SU-DHL-6 (cell line): ENCODE measurements around the gene PDSS1.

Experiments used
- H2AFZ ChIP-seq: fragments of 200-600 bp; sonication (generic); 2 replicates; pipeline ENCODE4 v1.6.1; 2014; ENCODE audit warnings: low read depth, mild to moderate bottlenecking, moderate library complexity, mixed read lengths, antibody characterized with exemption, low read length; ENCODE audit not compliant: severe bottlenecking
- H3F3A ChIP-seq: fragments of 200-600 bp; shearing (Covaris generic); 2 replicates; pipeline ENCODE4 v1.6.0; 2016; ENCODE audit warnings: antibody characterized with exemption, mild to moderate bottlenecking; ENCODE audit not compliant: insufficient read depth
- H3K27ac ChIP-seq: fragments of 200-600 bp; sonication (generic); 2 replicates; pipeline ENCODE4 v1.5.1; 2016; ENCODE audit warnings: low read depth, mild to moderate bottlenecking, low read length, moderate library complexity, mixed read lengths
- H3K27me3 ChIP-seq: fragments of 200-600 bp; sonication (generic), shearing (Covaris generic); 2 replicates; pipeline ENCODE4 v1.6.0; 2014; ENCODE audit warnings: mild to moderate bottlenecking, low read length
- H3K36me3 ChIP-seq: fragments of 200-600 bp; sonication (generic); 2 replicates; pipeline ENCODE4 v1.6.1; 2014; ENCODE audit warnings: mild to moderate bottlenecking, low read length, mixed read lengths
- H3K4me2 ChIP-seq: fragments of 300-600, 200-600 bp; shearing (Covaris generic), sonication (generic); 2 replicates; pipeline ENCODE4 v1.6.0; 2014; ENCODE audit warnings: low read length, low read depth, mild to moderate bottlenecking; ENCODE audit not compliant: poor library complexity, severe bottlenecking
- H3K4me3 ChIP-seq: fragments of 200-600 bp; sonication (generic); 2 replicates; pipeline ENCODE4 v1.5.1; 2014; ENCODE audit warnings: antibody characterized with exemption, low read length, mild to moderate bottlenecking, mixed read lengths; ENCODE audit not compliant: insufficient read depth, poor library complexity, severe bottlenecking
- H3K79me2 ChIP-seq: fragments of 200-600 bp; sonication (generic); 2 replicates; pipeline ENCODE4 v1.6.1; 2014; ENCODE audit warnings: mild to moderate bottlenecking, low read length, moderate library complexity; ENCODE audit not compliant: insufficient read depth
- H3K9ac ChIP-seq: fragments of 200-600 bp; sonication (generic); 2 replicates; pipeline ENCODE4 v1.7.0; 2014; ENCODE audit warnings: mild to moderate bottlenecking, low read length
- H3K9me2 ChIP-seq: fragments of 200-600 bp; sonication (generic); replicated peaks from 2 replicates; pipeline ENCODE4 v1.6.1; 2014; ENCODE audit warnings: low read length; ENCODE audit not compliant: insufficient read depth
- H3K9me3 ChIP-seq: fragments of 200-600 bp; sonication (generic); 2 replicates; pipeline ENCODE4 v1.6.1; 2014; ENCODE audit warnings: low read length, mixed read lengths; ENCODE audit not compliant: insufficient read depth
- H4K20me1 ChIP-seq: fragments of 200-600 bp; sonication (generic); 2 replicates; pipeline ENCODE4 v1.6.1; 2014; ENCODE audit warnings: low read depth, mild to moderate bottlenecking, antibody characterized with exemption, low read length, moderate library complexity, mixed read lengths
- CTCF ChIP-seq: fragments of 200-600 bp; sonication (generic); IDR thresholded peaks from one replicate; pipeline ENCODE4 v1.5.1; 2017; ENCODE audit warnings: antibody characterized with exemption, mild to moderate bottlenecking, low read length, moderate library complexity; ENCODE audit not compliant: insufficient read depth, poor library complexity, severe bottlenecking
- EZH2phosphoT487 ChIP-seq: fragments of 200-600 bp; sonication (generic), shearing (Covaris generic); conservative IDR thresholded peaks from 2 replicates; pipeline ENCODE4 v1.6.1; 2018; ENCODE audit warnings: mild to moderate bottlenecking, antibody characterized with exemption, low read length, moderate library complexity, mixed read lengths

Gene PDSS1

GRCh38 chr10:26653004-26653403, 44.5 kb upstream of the PDSS1 start:
- no peaks in the 10 kb centered on the region for H3K9me3 ChIP-seq
- no peak overlapping the region for H3K4me2 ChIP-seq
- no peaks in the 10 kb centered on the region for H3K27me3 ChIP-seq
- no peaks in the 10 kb centered on the region for H4K20me1 ChIP-seq
- H3K36me3 ChIP-seq = no peaks in the 10 kb centered on the region
- no peak overlapping the region for H3K27ac ChIP-seq
- no peaks in the 10 kb centered on the region for H3K79me2 ChIP-seq
- TF ChIP-seq EZH2phosphoT487 (no peak), CTCF (no peak)
- H3K9ac ChIP-seq = no peak overlapping the region
- no peak overlapping the region for H3K4me3 ChIP-seq
- no peaks in the 10 kb centered on the region for H3K9me2 ChIP-seq
- H3F3A ChIP-seq = no peaks in the 10 kb centered on the region
- H2AFZ ChIP-seq = no peak overlapping the region

GRCh38 chr10:26655746-26656145, 41.8 kb upstream of the PDSS1 start:
- Histone ChIP-seq H3K27ac (no peak overlapping the region), H3K36me3 (no peaks in the 10 kb centered on the region), H2AFZ (no peak overlapping the region), H3K9me2 (no peaks in the 10 kb centered on the region), H3F3A (no peaks in the 10 kb centered on the region), H3K9ac (no peak overlapping the region), H3K4me3 (no peak overlapping the region), H3K4me2 (no peak overlapping the region), H4K20me1 (no peaks in the 10 kb centered on the region), H3K27me3 (no peaks in the 10 kb centered on the region), H3K9me3 (no peaks in the 10 kb centered on the region), H3K79me2 (no peaks in the 10 kb centered on the region)
- no peak for TF ChIP-seq EZH2phosphoT487
- no peak for TF ChIP-seq CTCF

GRCh38 chr10:26662864-26663263, 34.6 kb upstream of the PDSS1 start:
- Histone ChIP-seq H3K9ac (no peak overlapping the region), H3K27ac (no peak overlapping the region)

More at GRCh38 chr10:26662864-26663263, 34.6 kb upstream of the PDSS1 start:
- H3K4me3 ChIP-seq = no peak overlapping the region
- H3K27me3 ChIP-seq = no peaks in the 10 kb centered on the region
- H3K36me3 ChIP-seq = no peaks in the 10 kb centered on the region
- no peaks in the 10 kb centered on the region for H3K9me2 ChIP-seq
- H4K20me1 ChIP-seq = no peaks in the 10 kb centered on the region
- no peak overlapping the region for H3K4me2 ChIP-seq
- H3K9me3 ChIP-seq = no peaks in the 10 kb centered on the region
- H3K79me2 ChIP-seq = no peaks in the 10 kb centered on the region
- no peak for TF ChIP-seq EZH2phosphoT487
- TF ChIP-seq CTCF = no peak
- H2AFZ ChIP-seq = no peak overlapping the region
- no peaks in the 10 kb centered on the region for H3F3A ChIP-seq
